HEK293 (cell line): Measurements from ENCODE around the gene PHLDA1.

Source experiments
- CTCF ChIA-PET: fragments of 350-600 bp; formaldehyde crosslinking; extraction: SDS; loops from one replicate; lab custom pipeline; 2021; ENCODE audit warnings: antibody characterized with exemption; lab: Yijun Ruan, JAX
- POLR2A ChIA-PET: fragments of 300-600 bp; formaldehyde crosslinking; extraction: SDS; loops from one replicate; lab custom pipeline; 2020; ENCODE audit warnings: antibody characterized with exemption, inconsistent platforms; lab: Yijun Ruan, JAX
- H3K27ac ChIP-seq: fragments of 200-500 bp; sonication (Bioruptor generic); 2 replicates; pipeline ENCODE4 v1.5.1; 2014; ENCODE audit warnings: low read depth, low read length, control low read depth, inconsistent platforms; ENCODE audit errors: extremely low read depth
- H3K36me3 ChIP-seq, 2 experiments: fragments of 200-500 bp in 1 of 2; sonication (Bioruptor generic) in 1 of 2; 1 replicate in 1 of 2; 2 replicates in 1 of 2; pipeline ENCODE4 v1.5.1; 2014 to 2017; ENCODE audit warnings: inconsistent platforms in 2 of 2, low read length in 2 of 2; ENCODE audit not compliant: control insufficient read depth in 2 of 2, insufficient read depth in 1 of 2
- H3K4me1 ChIP-seq: fragments of 200-500 bp; sonication (Bioruptor generic); 2 replicates; pipeline ENCODE4 v1.5.1; 2014; ENCODE audit warnings: mild to moderate bottlenecking, low read length, inconsistent platforms; ENCODE audit not compliant: control insufficient read depth, insufficient read depth
- H3K4me3 ChIP-seq: 2 replicates; pipeline ENCODE4 v1.5.1; 2011; ENCODE audit warnings: low read depth, mild to moderate bottlenecking, control low read depth, low read length, moderate library complexity
- H3K9me3 ChIP-seq: fragments of 200-500 bp; sonication (Bioruptor generic); 2 replicates; pipeline ENCODE4 v1.5.1; 2014; ENCODE audit warnings: low read depth, low read length, inconsistent platforms; ENCODE audit not compliant: control insufficient read depth, insufficient read depth
- ELK4 ChIP-seq: IDR thresholded peaks from 2 replicates; pipeline ENCODE4 v1.6.1; 2011; ENCODE audit warnings: mild to moderate bottlenecking, low read depth, low read length, borderline replicate concordance
- GLI4 ChIP-seq: fragments of 450-650 bp; formaldehyde crosslinking; IDR thresholded peaks from 2 replicates; pipeline ENCODE4 v1.5.1; 2016; ENCODE audit warnings: missing biosample characterization, missing genetic modification characterization
- INSM2 ChIP-seq: fragments of 450-650 bp; formaldehyde crosslinking; IDR thresholded peaks from 2 replicates; pipeline ENCODE4 v1.5.1; 2016; ENCODE audit warnings: missing biosample characterization, missing genetic modification characterization
- KLF16 ChIP-seq: fragments of 450-650 bp; formaldehyde crosslinking; IDR thresholded peaks from 2 replicates; pipeline ENCODE4 v1.5.1; 2017; ENCODE audit warnings: missing biosample characterization, missing genetic modification characterization
- KLF8 ChIP-seq: fragments of 450-650 bp; formaldehyde crosslinking; IDR thresholded peaks from 2 replicates; pipeline ENCODE4 v1.5.1; 2016; ENCODE audit warnings: missing biosample characterization, missing genetic modification characterization
- REPIN1 ChIP-seq: fragments of 450-650 bp; formaldehyde crosslinking; IDR thresholded peaks from 2 replicates; pipeline ENCODE4 v1.5.1; 2017; ENCODE audit warnings: missing biosample characterization, missing genetic modification characterization, low read depth
- ZNF132 ChIP-seq: fragments of 450-650 bp; formaldehyde crosslinking; IDR thresholded peaks from 2 replicates; pipeline ENCODE4 v1.5.1; 2017; ENCODE audit warnings: missing biosample characterization, missing genetic modification characterization, borderline replicate concordance
- ZNF211 ChIP-seq: fragments of 450-650 bp; formaldehyde crosslinking; IDR thresholded peaks from 2 replicates; pipeline ENCODE4 v1.5.1; 2016; ENCODE audit warnings: low read depth, missing biosample characterization, missing genetic modification characterization
- ZNF366 ChIP-seq: fragments of 450-650 bp; formaldehyde crosslinking; conservative IDR thresholded peaks from 2 replicates; pipeline ENCODE4 v1.5.1; 2016; ENCODE audit warnings: missing biosample characterization, missing genetic modification characterization
- ZNF391 ChIP-seq: fragments of 450-650 bp; formaldehyde crosslinking; IDR thresholded peaks from 2 replicates; pipeline ENCODE4 v1.5.1; 2016; ENCODE audit warnings: low read depth, missing biosample characterization, missing genetic modification characterization, borderline replicate concordance
- ZNF514 ChIP-seq: fragments of 450-650 bp; formaldehyde crosslinking; IDR thresholded peaks from 2 replicates; pipeline ENCODE4 v1.5.1; 2016; ENCODE audit warnings: missing biosample characterization, missing genetic modification characterization
- ZNF521 ChIP-seq: fragments of 450-650 bp; formaldehyde crosslinking; IDR thresholded peaks from 2 replicates; pipeline ENCODE4 v1.5.1; 2017; ENCODE audit warnings: missing biosample characterization, mild to moderate bottlenecking, missing genetic modification characterization
- ZNF626 ChIP-seq: fragments of 450-650 bp; sonication (Bioruptor Pico); formaldehyde crosslinking; IDR thresholded peaks from 2 replicates; pipeline ENCODE4 v1.5.1; 2018; ENCODE audit warnings: missing biosample characterization, missing genetic modification characterization, inconsistent platforms
- ZNF704 ChIP-seq: fragments of 450-650 bp; formaldehyde crosslinking; IDR thresholded peaks from 2 replicates; pipeline ENCODE4 v1.5.1; 2016; ENCODE audit warnings: missing biosample characterization, missing genetic modification characterization
- ZXDB ChIP-seq: fragments of 450-650 bp; formaldehyde crosslinking; IDR thresholded peaks from 2 replicates; pipeline ENCODE4 v1.5.1; 2016; ENCODE audit warnings: missing biosample characterization, missing genetic modification characterization
- TF ChIP-seq, protein P1 (sequence below): fragments of 450-650 bp; formaldehyde crosslinking; IDR thresholded peaks from 2 replicates; pipeline ENCODE4 v1.5.1; 2017; ENCODE audit warnings: missing biosample characterization, missing genetic modification characterization
- TF ChIP-seq, protein P2 (sequence below): fragments of 450-650 bp; formaldehyde crosslinking; IDR thresholded peaks from 2 replicates; pipeline ENCODE4 v1.5.1; 2016; ENCODE audit warnings: missing biosample characterization, missing genetic modification characterization, borderline replicate concordance

PHLDA1 gene

DNA sequence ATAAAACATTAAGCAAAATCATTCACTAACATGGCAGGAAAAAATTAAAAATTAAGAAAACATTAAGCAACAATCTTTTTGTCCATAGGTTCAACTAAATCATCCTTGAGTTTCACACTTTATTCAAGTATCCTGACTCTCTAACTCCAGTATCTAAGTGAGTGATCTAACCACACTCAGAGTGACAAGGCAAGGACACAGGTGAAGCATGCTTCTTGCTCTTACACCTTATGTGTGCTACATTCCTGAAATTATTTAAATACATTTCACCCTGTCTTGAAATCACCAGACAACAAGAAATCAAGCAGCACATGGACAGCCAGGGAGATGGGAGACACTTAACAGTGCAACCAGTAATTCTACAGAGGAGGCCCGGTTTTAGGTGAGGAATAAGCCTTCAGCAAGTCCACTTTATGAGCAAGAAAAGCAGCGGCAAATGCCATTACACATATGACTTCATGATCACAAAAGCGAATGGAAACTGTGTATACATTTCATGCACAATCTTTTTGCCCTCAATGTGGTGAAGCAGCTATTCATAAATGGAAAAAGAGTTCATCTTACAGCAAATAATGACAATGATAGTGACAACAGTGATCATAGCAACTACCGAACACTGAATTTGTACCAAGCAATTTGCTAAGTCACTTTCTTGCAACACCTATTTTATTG is 37.4 kb downstream of the PHLDA1 start:
- POLR2A ChIA-PET = no interaction called here
- Histone ChIP-seq H3K27ac (no peak overlapping the region), H3K4me1 (no peaks in the 10 kb centered on the region), H3K9me3 (no peaks in the 10 kb centered on the region), H3K36me3 (no peaks in the 10 kb centered on the region), H3K4me3 (no peak overlapping the region)
- CTCF ChIA-PET = no interaction called here
- TF ChIP-seq, protein P1, sequence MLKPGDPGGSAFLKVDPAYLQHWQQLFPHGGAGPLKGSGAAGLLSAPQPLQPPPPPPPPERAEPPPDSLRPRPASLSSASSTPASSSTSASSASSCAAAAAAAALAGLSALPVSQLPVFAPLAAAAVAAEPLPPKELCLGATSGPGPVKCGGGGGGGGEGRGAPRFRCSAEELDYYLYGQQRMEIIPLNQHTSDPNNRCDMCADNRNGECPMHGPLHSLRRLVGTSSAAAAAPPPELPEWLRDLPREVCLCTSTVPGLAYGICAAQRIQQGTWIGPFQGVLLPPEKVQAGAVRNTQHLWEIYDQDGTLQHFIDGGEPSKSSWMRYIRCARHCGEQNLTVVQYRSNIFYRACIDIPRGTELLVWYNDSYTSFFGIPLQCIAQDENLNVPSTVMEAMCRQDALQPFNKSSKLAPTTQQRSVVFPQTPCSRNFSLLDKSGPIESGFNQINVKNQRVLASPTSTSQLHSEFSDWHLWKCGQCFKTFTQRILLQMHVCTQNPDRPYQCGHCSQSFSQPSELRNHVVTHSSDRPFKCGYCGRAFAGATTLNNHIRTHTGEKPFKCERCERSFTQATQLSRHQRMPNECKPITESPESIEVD = no peak
- TF ChIP-seq ZNF521 (tag by site-specific recombination) (no peak), INSM2 (tag by site-specific recombination) (no peak), ZNF211 (tag by site-specific recombination) (no peak), ZNF704 (tag by site-specific recombination) (no peak), ZNF626 (tag by site-specific recombination) (no peak), ZNF391 (tag by site-specific recombination) (no peak), REPIN1 (tag by site-specific recombination) (no peak), ELK4 (no peak), ZNF366 (no peak), KLF8 (no peak), ZNF132 (tag by site-specific recombination) (no peak), KLF16 (tag by site-specific recombination) (no peak), ZNF514 (no peak), ZXDB (tag by site-specific recombination) (no peak), GLI4 (tag by site-specific recombination) (no peak)
- TF ChIP-seq, protein P2, sequence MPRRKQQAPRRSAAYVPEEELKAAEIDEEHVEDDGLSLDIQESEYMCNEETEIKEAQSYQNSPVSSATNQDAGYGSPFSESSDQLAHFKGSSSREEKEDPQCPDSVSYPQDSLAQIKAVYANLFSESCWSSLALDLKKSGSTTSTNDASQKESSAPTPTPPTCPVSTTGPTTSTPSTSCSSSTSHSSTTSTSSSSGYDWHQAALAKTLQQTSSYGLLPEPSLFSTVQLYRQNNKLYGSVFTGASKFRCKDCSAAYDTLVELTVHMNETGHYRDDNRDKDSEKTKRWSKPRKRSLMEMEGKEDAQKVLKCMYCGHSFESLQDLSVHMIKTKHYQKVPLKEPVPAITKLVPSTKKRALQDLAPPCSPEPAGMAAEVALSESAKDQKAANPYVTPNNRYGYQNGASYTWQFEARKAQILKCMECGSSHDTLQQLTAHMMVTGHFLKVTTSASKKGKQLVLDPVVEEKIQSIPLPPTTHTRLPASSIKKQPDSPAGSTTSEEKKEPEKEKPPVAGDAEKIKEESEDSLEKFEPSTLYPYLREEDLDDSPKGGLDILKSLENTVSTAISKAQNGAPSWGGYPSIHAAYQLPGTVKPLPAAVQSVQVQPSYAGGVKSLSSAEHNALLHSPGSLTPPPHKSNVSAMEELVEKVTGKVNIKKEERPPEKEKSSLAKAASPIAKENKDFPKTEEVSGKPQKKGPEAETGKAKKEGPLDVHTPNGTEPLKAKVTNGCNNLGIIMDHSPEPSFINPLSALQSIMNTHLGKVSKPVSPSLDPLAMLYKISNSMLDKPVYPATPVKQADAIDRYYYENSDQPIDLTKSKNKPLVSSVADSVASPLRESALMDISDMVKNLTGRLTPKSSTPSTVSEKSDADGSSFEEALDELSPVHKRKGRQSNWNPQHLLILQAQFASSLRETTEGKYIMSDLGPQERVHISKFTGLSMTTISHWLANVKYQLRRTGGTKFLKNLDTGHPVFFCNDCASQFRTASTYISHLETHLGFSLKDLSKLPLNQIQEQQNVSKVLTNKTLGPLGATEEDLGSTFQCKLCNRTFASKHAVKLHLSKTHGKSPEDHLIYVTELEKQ (tag by site-specific recombination) = no peak
